K562 (cell line): ENCODE results near the gene DYSF. TPM values are rescaled to one million over a fixed set of nuclear protein-coding genes. Genes with fewer than 3 reads are reported as not detected.

Experiments used
- ATAC-seq: fragments of 200-7000 bp; cut with Tn5 transposase; 3 replicates; pipeline ENCODE4 v1.9.1; 2020; ENCODE audit warnings: moderate library complexity
- BruUV-seq: library from RNA; stranded (reverse); fragments of 400-500 nt; replicated peaks from 2 replicates; lab custom pipeline; 2021; lab: Mats Ljungman, UMichigan
- CTCF ChIA-PET: fragments of 300-600 bp; formaldehyde crosslinking; extraction: SDS; loops from one replicate; lab custom pipeline; 2021; ENCODE audit warnings: low intra/inter-chr PET ratio; lab: Yijun Ruan, JAX
- POLR2A ChIA-PET: fragments of 300-600, 350-650 bp; sonication (Branson Sonifier 250); formaldehyde crosslinking; extraction: SDS; loops from one replicate; lab custom pipeline; 2021; ENCODE audit warnings: antibody characterized with exemption, inconsistent platforms; lab: Yijun Ruan, JAX
- DNase-seq, 4 experiments: peaks; one replicate each; pipeline versions ENCODE4 v3.0.0 to v3.0.0-alpha.2; 2011 to 2018; ENCODE audit warnings: low spot score in 3 of 4, mixed read lengths in 3 of 4; ENCODE audit errors: extremely low read depth in 1 of 4
- FAIRE-seq: peaks from 2 replicates; lab custom pipeline; 2011; peaks lifted over from hg19 to GRCh38; lab: Jason Lieb, UNC
- H2AFZ ChIP-seq: 2 replicates; pipeline ENCODE4 v1.6.0; 2011; ENCODE audit warnings: low read depth, low read length, control low read depth, inconsistent platforms
- H3K27ac ChIP-seq: fragments of 200-600 bp; 3 replicates; pipeline ENCODE4 v1.8.0; 2011; ENCODE audit warnings: low read depth, mild to moderate bottlenecking, control low read depth, inconsistent platforms, low read length, moderate library complexity, mixed read lengths; ENCODE audit errors: extremely low read depth
- H3K27me3 ChIP-seq, 2 experiments: fragments of 300-600 bp in 1 of 2; 2 replicates in 1 of 2; 3 replicates in 1 of 2; pipeline versions ENCODE4 v1.6.0 to v1.8.0; 2011; ENCODE audit warnings: inconsistent platforms in 2 of 2, low read length in 2 of 2, mild to moderate bottlenecking in 1 of 2, mixed read lengths in 1 of 2, moderate library complexity in 1 of 2; ENCODE audit not compliant: control insufficient read depth in 2 of 2, insufficient read depth in 2 of 2
- H3K36me3 ChIP-seq: fragments of 300-600 bp; 3 replicates; pipeline ENCODE4 v1.8.0; 2011; ENCODE audit warnings: mild to moderate bottlenecking, low read length, inconsistent platforms; ENCODE audit not compliant: control insufficient read depth, insufficient read depth
- H3K4me1 ChIP-seq, 2 experiments: fragments of 200-600 bp in 1 of 2; replicated peaks in 1 of 2; 2 replicates in 1 of 2; 3 replicates in 1 of 2; pipeline versions ENCODE4 v1.5.1 to v1.8.0; 2011; ENCODE audit warnings: inconsistent platforms in 2 of 2, low read length in 2 of 2, mild to moderate bottlenecking in 1 of 2, mixed read lengths in 1 of 2, moderate library complexity in 1 of 2; ENCODE audit not compliant: control insufficient read depth in 2 of 2, insufficient read depth in 2 of 2
- H3K4me2 ChIP-seq: 2 replicates; pipeline ENCODE4 v1.6.1; 2011; ENCODE audit warnings: low read length, control low read depth, inconsistent platforms, mixed read lengths; ENCODE audit not compliant: insufficient read depth
- H3K4me3 ChIP-seq: fragments of 200-600 bp; sonication (generic), shearing (Covaris generic); 2 replicates; pipeline ENCODE4 v1.5.1; 2016; ENCODE audit warnings: control low read depth, inconsistent platforms
- H3K79me2 ChIP-seq: fragments of 200-600 bp; 3 replicates; pipeline ENCODE4 v1.8.0; 2011; ENCODE audit warnings: low read length, inconsistent platforms; ENCODE audit not compliant: control insufficient read depth, insufficient read depth
- H3K9ac ChIP-seq, 2 experiments: 2 replicates each; pipeline versions ENCODE4 v1.6.0 to v1.6.1; 2011; ENCODE audit warnings: low read depth in 2 of 2, low read length in 2 of 2, control low read depth in 1 of 2, inconsistent platforms in 1 of 2, mild to moderate bottlenecking in 1 of 2, mixed read lengths in 1 of 2; ENCODE audit not compliant: insufficient read depth in 1 of 2
- H3K9me1 ChIP-seq: one replicate; pipeline ENCODE4 v1.6.0; 2011; ENCODE audit warnings: inconsistent platforms, mild to moderate bottlenecking, low read length, moderate library complexity; ENCODE audit not compliant: control insufficient read depth, insufficient read depth
- H3K9me3 ChIP-seq: replicated peaks from 2 replicates; pipeline ENCODE4 v1.5.1; 2011; ENCODE audit warnings: low read depth, low read length, inconsistent platforms; ENCODE audit not compliant: control insufficient read depth, insufficient read depth
- H4K20me1 ChIP-seq: replicated peaks from 2 replicates; pipeline ENCODE4 v1.6.1; 2011; ENCODE audit warnings: low read length, inconsistent platforms, mixed read lengths; ENCODE audit not compliant: control insufficient read depth, insufficient read depth
- CBX3 ChIP-seq, 2 experiments: IDR thresholded peaks; 1 replicate in 1 of 2; 2 replicates in 1 of 2; pipeline ENCODE4 v1.6.1; 2012; ENCODE audit warnings: inconsistent platforms in 2 of 2, low read length in 2 of 2, borderline replicate concordance in 1 of 2, control low read depth in 1 of 2
- FIP1L1 ChIP-seq: fragments of 200-400 bp; formaldehyde crosslinking; IDR thresholded peaks from 2 replicates; pipeline ENCODE4 v1.6.1; 2018; ENCODE audit warnings: mild to moderate bottlenecking, low read depth, low read length; ENCODE audit not compliant: poor library complexity, severe bottlenecking
- JUNB ChIP-seq: fragments of 450-650 bp; formaldehyde crosslinking; conservative IDR thresholded peaks from 2 replicates; pipeline ENCODE4 v1.4.0; 2020; ENCODE audit warnings: mild to moderate bottlenecking
- PTBP1 ChIP-seq: fragments of 200-400 bp; formaldehyde crosslinking; IDR thresholded peaks from 2 replicates; pipeline ENCODE4 v1.6.1; 2017; ENCODE audit warnings: low read depth, low read length
- TAF1 ChIP-seq: IDR thresholded peaks from 2 replicates; pipeline ENCODE4 v1.6.1; 2011; ENCODE audit warnings: mild to moderate bottlenecking, low read length, moderate library complexity; ENCODE audit not compliant: insufficient read depth, control insufficient read depth, severe bottlenecking; ENCODE audit errors: extremely low read depth
- ZNF512 ChIP-seq: IDR thresholded peaks from 2 replicates; pipeline ENCODE4 v1.6.1; 2016; ENCODE audit warnings: missing genetic modification characterization, missing compliant biosample characterization
- WGBS: fragments of 100-300 bp; shearing (Covaris generic); methylation state at CpG from one replicate; pipeline ENCODE4 v1.1.6; 2016; ENCODE audit warnings: low coverage, mixed read lengths; ENCODE audit not compliant: insufficient coverage; ENCODE audit errors: missing lambda C conversion rate; 5-methylcytosine and 5-hydroxymethylcytosine counted together
- in situ Hi-C: fragments of 300-500 bp; cut with MboI; formaldehyde crosslinking; loops from 4 replicates; pipeline ENCODE4 v1.15.0; 2018; ENCODE audit warnings: inconsistent platforms, mixed read lengths
- intact Hi-C: fragments of 100-400 bp; cut with micrococcal nuclease; formaldehyde crosslinking; loops from 2 replicates; pipeline ENCODE4 v1.14.2; 2022
- polyA plus RNA-seq, 8 experiments: library from polyadenylated mRNA; depleted of rRNA in 4 of 8; stranded (reverse) in 5 of 8; unstranded in 3 of 8; fragments of >200 nt; fragmentation: Nextera tagmentation in 2 of 8; fragmentation: Illumina TruSeq in 1 of 8; extraction: Ambion mirVana in 2 of 8; extraction: Trizol in 1 of 8; gene quantifications; 2 replicates each; pipeline versions ENCODE4 v1.2.1 to v1.2.3, GENCODE V29; 2011 to 2014; ENCODE audit warnings: inconsistent platforms in 1 of 8, missing spikeins in 1 of 8
- total RNA-seq, 7 experiments: library from RNA; depleted of rRNA in 6 of 7; stranded (reverse); fragments of >200 nt in 6 of 7; fragmentation: Illumina TruSeq in 2 of 7; extraction: Trizol in 2 of 7; gene quantifications; 2 replicates each; pipeline versions ENCODE4 v1.2.1 to v1.2.3, GENCODE V29; 2011 to 2021; ENCODE audit warnings: low replicate concordance in 1 of 7
- TF ChIP-seq, protein P1 (sequence below): fragments of 200-400 bp; formaldehyde crosslinking; IDR thresholded peaks from 2 replicates; pipeline ENCODE4 v1.6.1; 2017; ENCODE audit warnings: mild to moderate bottlenecking, low read depth, low read length, moderate library complexity

The DYSF gene
- total and polyA plus RNA-seq, 9 of the 15 experiments (the other 6 are each of a cell fraction or from before 2014, with no cell fraction given) = 0.01 to 0.80 (median 0.29) TPM

GRCh38 chr2:71503837-71504236 lies 50.5 kb downstream of the DYSF start (continued):
- no peak for TF ChIP-seq TAF1
- TF ChIP-seq JUNB = no peak

DNA sequence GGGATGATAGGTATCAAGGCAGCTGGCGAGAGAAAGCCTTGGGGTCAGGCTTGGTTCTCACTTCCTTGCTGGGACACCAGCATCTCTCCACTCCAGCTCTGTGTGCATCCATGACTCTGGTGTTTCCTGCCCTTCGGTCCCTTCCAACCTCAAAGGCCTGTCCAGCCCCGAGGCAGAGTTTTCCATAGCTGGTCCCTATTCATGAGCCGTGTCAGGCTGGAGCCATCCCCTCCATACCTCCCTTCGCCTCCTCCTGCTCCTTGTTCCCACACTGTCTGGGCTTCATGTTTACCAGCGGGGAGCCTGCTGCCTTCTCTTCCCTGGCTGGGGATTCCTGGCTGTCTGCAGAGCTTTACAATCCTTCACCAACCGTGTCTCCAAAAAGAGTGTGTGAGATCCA lies 51.2 kb downstream of the DYSF start:
- POLR2A ChIA-PET = interaction anchor here (0.6 to 1.0 kb wide), 2 partner anchors 20 to 1203 kb away, joined by 3 read pairs; partner anchors contain the start of gene FAM136A
- no peak for TF ChIP-seq PTBP1
- TF ChIP-seq FIP1L1 = no peak
- TF ChIP-seq, protein P1, sequence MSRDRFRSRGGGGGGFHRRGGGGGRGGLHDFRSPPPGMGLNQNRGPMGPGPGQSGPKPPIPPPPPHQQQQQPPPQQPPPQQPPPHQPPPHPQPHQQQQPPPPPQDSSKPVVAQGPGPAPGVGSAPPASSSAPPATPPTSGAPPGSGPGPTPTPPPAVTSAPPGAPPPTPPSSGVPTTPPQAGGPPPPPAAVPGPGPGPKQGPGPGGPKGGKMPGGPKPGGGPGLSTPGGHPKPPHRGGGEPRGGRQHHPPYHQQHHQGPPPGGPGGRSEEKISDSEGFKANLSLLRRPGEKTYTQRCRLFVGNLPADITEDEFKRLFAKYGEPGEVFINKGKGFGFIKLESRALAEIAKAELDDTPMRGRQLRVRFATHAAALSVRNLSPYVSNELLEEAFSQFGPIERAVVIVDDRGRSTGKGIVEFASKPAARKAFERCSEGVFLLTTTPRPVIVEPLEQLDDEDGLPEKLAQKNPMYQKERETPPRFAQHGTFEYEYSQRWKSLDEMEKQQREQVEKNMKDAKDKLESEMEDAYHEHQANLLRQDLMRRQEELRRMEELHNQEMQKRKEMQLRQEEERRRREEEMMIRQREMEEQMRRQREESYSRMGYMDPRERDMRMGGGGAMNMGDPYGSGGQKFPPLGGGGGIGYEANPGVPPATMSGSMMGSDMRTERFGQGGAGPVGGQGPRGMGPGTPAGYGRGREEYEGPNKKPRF = no peak
- TF ChIP-seq ZNF512 (tag) = no peak
- no peak for TF ChIP-seq CBX3 (IDR thresholded peaks at IDR 0.05; ENCODE audit: borderline replicate concordance in 1 of 2, low read length in 2 of 2)

More for the DNA sequence above, 51.2 kb downstream of the DYSF start:
- CTCF ChIA-PET = no interaction called here
- no peak for DNase-seq
- no peak overlapping the region for H3K4me3 ChIP-seq
- peaks cover 3% of the 10 kb centered on the region; the same call in 1 of the 2 replicates for H4K20me1 ChIP-seq
- H3K79me2 ChIP-seq = no peaks in the 10 kb centered on the region
- in situ Hi-C loops (loop anchor here (5.0 kb wide), 2 partner anchors 202 to 347 kb away; no protein-coding TSS in a partner anchor), intact Hi-C loops (no loop called here)
- no peak overlapping the region for H3K9ac ChIP-seq
- no peak overlapping the region for H3K4me2 ChIP-seq
- H3K9me3 ChIP-seq = no peaks in the 10 kb centered on the region
- FAIRE-seq = no peak
- no TSS peak for BruUV-seq
- no peaks in the 10 kb centered on the region for H3K9me1 ChIP-seq
- H3K36me3 ChIP-seq = no peaks in the 10 kb centered on the region
- H3K4me1 ChIP-seq = no peaks in the 10 kb centered on the region; a peak in 1 of 5 replicates
- no peak overlapping the region for H3K27ac ChIP-seq
- peaks cover 0 to 26% of the 10 kb centered on the region in 2 experiments; a peak in 2 of 5 replicates for H3K27me3 ChIP-seq
- no peak for ATAC-seq
- H2AFZ ChIP-seq = no peak overlapping the region
- WGBS = 7% methylated on average over 7 of the region's 7 CpGs
